Astrocyte of the spinal cord (primary cell): ENCODE measurements around the gene COL6A6.
A peak's percentile ranks its signal among the peaks of the same experiment; 100 is the strongest.

Experiments used
- DNase-seq: peaks from one replicate; pipeline ENCODE4 v3.0.0; 2011; ENCODE audit warnings: low read depth, low spot score
- H3K4me3 ChIP-seq: 2 replicates; pipeline ENCODE4 v1.5.1; 2011; ENCODE audit warnings: low read depth, mild to moderate bottlenecking, low read length, moderate library complexity
- in situ Hi-C: cut with HindIII; loops from 2 replicates; pipeline ENCODE4 v1.10.0; 2017; ENCODE audit warnings: low sequenced_read_pairs
- TF ChIP-seq, protein P1 (sequence below): IDR thresholded peaks from 2 replicates; pipeline ENCODE4 v1.5.1; 2012; ENCODE audit warnings: low read depth, mild to moderate bottlenecking, low read length, inconsistent platforms

The COL6A6 gene

DNA sequence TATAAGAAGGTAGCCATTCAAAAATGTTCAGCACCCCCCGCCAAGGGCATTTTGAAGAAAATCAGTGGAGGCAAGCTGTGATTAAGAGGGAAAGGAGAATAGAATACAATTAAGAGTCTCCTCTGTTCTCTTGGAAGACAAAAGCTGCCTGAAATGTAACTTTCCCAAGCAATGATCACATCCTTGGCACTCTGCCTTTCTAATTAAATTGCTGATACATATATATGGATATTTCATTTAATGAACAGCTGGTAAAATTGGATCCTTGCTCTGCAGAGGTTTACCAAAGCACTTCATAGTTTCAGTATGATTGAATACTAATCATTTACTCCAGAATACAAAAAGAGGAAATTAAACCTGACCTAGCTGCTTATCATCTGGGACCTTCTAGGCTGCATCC is 10.4 kb downstream of the COL6A6 start:
- H3K4me3 ChIP-seq, result no peak overlapping the region
- TF ChIP-seq, protein P1, sequence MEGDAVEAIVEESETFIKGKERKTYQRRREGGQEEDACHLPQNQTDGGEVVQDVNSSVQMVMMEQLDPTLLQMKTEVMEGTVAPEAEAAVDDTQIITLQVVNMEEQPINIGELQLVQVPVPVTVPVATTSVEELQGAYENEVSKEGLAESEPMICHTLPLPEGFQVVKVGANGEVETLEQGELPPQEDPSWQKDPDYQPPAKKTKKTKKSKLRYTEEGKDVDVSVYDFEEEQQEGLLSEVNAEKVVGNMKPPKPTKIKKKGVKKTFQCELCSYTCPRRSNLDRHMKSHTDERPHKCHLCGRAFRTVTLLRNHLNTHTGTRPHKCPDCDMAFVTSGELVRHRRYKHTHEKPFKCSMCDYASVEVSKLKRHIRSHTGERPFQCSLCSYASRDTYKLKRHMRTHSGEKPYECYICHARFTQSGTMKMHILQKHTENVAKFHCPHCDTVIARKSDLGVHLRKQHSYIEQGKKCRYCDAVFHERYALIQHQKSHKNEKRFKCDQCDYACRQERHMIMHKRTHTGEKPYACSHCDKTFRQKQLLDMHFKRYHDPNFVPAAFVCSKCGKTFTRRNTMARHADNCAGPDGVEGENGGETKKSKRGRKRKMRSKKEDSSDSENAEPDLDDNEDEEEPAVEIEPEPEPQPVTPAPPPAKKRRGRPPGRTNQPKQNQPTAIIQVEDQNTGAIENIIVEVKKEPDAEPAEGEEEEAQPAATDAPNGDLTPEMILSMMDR, result no peak
- DNase-seq, result no peak
- in situ Hi-C loops, result no loop called here

DNA sequence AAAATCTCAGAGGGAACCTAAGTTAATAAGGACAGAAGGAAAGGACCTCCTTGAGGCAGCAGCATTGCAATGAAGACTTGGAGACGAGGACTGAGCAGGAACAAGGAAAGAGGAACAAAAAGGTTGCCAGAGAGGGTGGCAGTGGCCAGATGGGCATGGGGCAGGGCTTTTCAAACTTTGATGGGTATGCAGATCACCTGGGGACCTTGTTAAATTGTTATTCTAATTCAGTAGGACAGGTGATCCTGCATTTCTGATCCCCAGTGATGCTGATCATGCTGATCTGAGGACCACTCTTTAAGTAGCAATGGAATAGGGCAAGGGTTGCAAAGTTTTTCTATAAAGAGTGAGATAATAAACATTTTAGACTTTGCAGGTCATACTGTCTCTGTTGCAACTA is 11.1 kb downstream of the COL6A6 start:
- in situ Hi-C loops, result no loop called here
- DNase-seq, result no peak
- TF ChIP-seq, protein P1, result no peak
- H3K4me3 ChIP-seq, result no peak overlapping the region

DNA sequence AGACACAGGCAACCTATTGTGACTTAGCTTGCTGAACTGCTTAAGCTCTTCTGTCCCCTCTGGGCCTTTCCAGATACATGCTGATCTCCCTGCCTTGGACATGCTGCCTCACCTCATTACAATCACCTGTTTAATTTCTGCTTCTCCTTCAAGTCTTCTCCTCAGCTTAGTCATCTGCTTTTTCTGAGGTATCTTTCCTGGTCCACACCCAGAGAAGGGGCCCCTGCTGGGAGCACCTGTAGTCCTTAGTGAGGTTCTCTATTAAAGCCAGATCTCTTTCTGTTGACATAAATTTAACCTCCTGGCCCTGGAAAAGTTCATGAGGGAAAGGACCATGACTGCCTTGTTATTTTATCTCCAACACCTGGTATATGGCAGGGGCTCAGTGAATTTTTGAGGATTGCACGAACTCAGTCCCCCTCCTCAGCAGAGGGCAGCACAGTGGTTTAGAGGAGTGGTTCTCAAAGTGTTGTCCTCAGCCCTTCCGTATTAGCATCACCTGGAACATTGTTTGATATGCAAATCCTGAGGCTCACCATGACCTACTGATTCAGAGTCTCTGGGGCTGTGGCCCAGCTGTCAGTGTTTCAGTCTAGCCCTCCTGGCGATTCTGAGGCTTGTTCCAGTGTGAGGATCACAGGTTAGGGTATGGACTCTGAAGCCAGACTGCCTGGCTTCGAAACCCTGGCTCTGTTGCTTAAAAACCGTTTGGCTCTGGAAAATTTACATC is 12.7 kb downstream of the COL6A6 start:
- TF ChIP-seq, protein P1, result no peak
- DNase-seq, result no peak
- in situ Hi-C loops, result no loop called here
- H3K4me3 ChIP-seq, result no peak overlapping the region

DNA sequence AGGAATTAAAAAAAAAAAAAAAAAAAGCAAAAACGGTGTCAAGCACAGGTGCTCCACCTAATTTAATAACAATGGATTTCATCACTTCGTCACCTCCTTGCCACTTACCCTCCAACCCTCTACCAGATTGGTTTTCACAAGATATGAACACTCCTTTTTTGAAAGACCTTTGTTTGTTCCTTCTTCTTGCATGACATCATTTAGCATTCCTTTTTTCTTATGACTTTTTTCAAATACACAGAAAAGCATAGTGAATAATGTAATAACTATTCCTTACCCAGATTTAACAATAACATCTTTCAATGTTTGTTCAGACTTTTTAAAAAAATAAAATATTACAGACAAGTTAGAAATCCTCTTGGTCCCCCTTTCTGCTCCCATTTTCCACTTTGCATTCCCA is 16.3 kb downstream of the COL6A6 start:
- TF ChIP-seq, protein P1, result no peak
- in situ Hi-C loops, result no loop called here
- H3K4me3 ChIP-seq, result no peak overlapping the region
- DNase-seq, result no peak

DNA sequence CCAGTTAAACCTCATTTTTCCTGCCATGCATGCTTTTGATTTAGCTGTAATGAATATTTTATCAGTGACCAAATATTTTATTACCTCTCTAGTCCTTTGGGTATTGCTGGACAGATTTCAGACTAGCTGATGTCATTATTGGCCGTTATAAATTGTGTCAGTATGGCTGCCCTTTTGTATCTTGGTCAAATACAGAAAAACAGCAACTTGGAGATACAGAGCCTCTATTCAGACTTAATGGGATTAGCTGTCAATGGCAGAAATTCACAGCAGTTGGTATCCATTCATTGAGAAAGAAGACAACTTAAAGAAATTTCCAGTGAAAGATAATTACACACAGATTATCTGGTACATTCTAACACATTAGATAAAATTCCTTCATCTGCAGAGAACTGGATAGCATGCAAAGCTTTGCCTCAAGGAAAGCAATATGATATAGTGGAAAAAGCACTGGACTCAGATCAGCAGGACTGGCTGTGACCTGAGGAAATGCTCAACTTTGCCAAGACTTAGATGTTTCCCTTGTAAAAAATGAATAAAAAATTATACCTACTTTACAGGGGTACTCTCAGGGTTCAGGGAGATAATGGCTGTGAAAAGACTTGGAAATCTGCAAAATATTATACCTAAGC is 20.8 kb downstream of the COL6A6 start:
- TF ChIP-seq, protein P1, result no peak
- in situ Hi-C loops, result no loop called here
- H3K4me3 ChIP-seq, result no peak overlapping the region
- no peak for DNase-seq

DNA sequence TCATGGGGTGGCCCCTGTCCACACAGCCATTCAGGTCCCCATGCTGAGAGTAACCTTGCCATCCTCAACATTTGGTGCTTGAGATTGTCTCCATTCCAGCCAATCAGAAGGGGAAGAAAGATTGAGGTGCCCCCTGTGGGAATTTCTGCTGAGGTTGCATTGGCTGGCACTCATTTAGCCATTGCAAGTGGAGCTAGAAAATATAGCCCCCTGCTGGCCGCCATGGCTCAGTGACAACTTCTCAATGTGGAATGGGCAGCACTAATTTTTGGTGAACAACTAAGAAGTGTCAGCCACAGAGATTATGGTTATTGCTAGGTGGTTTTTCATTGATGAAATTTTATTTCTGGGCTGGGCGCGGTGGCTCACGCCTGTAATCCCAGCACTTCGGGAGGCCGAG is 22.0 kb downstream of the COL6A6 start:
- no peak overlapping the region for H3K4me3 ChIP-seq
- TF ChIP-seq, protein P1, result peak; percentile 72
- in situ Hi-C loops, result no loop called here
- peak; percentile 31 for DNase-seq
